SU-DHL-6 (cell line): ENCODE measurements around the gene GALNT17.

ENCODE experiments used
- H2AFZ ChIP-seq: fragments of 200-600 bp; sonication (generic); 2 replicates; pipeline ENCODE4 v1.6.1; 2014; ENCODE audit warnings: low read depth, mild to moderate bottlenecking, moderate library complexity, mixed read lengths, antibody characterized with exemption, low read length; ENCODE audit not compliant: severe bottlenecking
- H3F3A ChIP-seq: fragments of 200-600 bp; shearing (Covaris generic); 2 replicates; pipeline ENCODE4 v1.6.0; 2016; ENCODE audit warnings: antibody characterized with exemption, mild to moderate bottlenecking; ENCODE audit not compliant: insufficient read depth
- H3K27ac ChIP-seq: fragments of 200-600 bp; sonication (generic); 2 replicates; pipeline ENCODE4 v1.5.1; 2016; ENCODE audit warnings: low read depth, mild to moderate bottlenecking, low read length, moderate library complexity, mixed read lengths
- H3K27me3 ChIP-seq: fragments of 200-600 bp; sonication (generic), shearing (Covaris generic); 2 replicates; pipeline ENCODE4 v1.6.0; 2014; ENCODE audit warnings: mild to moderate bottlenecking, low read length
- H3K36me3 ChIP-seq: fragments of 200-600 bp; sonication (generic); 2 replicates; pipeline ENCODE4 v1.6.1; 2014; ENCODE audit warnings: mild to moderate bottlenecking, low read length, mixed read lengths
- H3K4me2 ChIP-seq: fragments of 300-600, 200-600 bp; shearing (Covaris generic), sonication (generic); 2 replicates; pipeline ENCODE4 v1.6.0; 2014; ENCODE audit warnings: low read length, low read depth, mild to moderate bottlenecking; ENCODE audit not compliant: poor library complexity, severe bottlenecking
- H3K4me3 ChIP-seq: fragments of 200-600 bp; sonication (generic); 2 replicates; pipeline ENCODE4 v1.5.1; 2014; ENCODE audit warnings: antibody characterized with exemption, low read length, mild to moderate bottlenecking, mixed read lengths; ENCODE audit not compliant: insufficient read depth, poor library complexity, severe bottlenecking
- H3K79me2 ChIP-seq: fragments of 200-600 bp; sonication (generic); 2 replicates; pipeline ENCODE4 v1.6.1; 2014; ENCODE audit warnings: mild to moderate bottlenecking, low read length, moderate library complexity; ENCODE audit not compliant: insufficient read depth
- H3K9ac ChIP-seq: fragments of 200-600 bp; sonication (generic); 2 replicates; pipeline ENCODE4 v1.7.0; 2014; ENCODE audit warnings: mild to moderate bottlenecking, low read length
- H3K9me2 ChIP-seq: fragments of 200-600 bp; sonication (generic); replicated peaks from 2 replicates; pipeline ENCODE4 v1.6.1; 2014; ENCODE audit warnings: low read length; ENCODE audit not compliant: insufficient read depth
- H3K9me3 ChIP-seq: fragments of 200-600 bp; sonication (generic); 2 replicates; pipeline ENCODE4 v1.6.1; 2014; ENCODE audit warnings: low read length, mixed read lengths; ENCODE audit not compliant: insufficient read depth
- H4K20me1 ChIP-seq: fragments of 200-600 bp; sonication (generic); 2 replicates; pipeline ENCODE4 v1.6.1; 2014; ENCODE audit warnings: low read depth, mild to moderate bottlenecking, antibody characterized with exemption, low read length, moderate library complexity, mixed read lengths
- EZH2phosphoT487 ChIP-seq: fragments of 200-600 bp; sonication (generic), shearing (Covaris generic); conservative IDR thresholded peaks from 2 replicates; pipeline ENCODE4 v1.6.1; 2018; ENCODE audit warnings: mild to moderate bottlenecking, antibody characterized with exemption, low read length, moderate library complexity, mixed read lengths
- TF ChIP-seq, protein P1 (sequence below): fragments of 200-600 bp; sonication (generic); IDR thresholded peaks from one replicate; pipeline ENCODE4 v1.5.1; 2017; ENCODE audit warnings: antibody characterized with exemption, mild to moderate bottlenecking, low read length, moderate library complexity; ENCODE audit not compliant: insufficient read depth, poor library complexity, severe bottlenecking

The GALNT17 gene

DNA sequence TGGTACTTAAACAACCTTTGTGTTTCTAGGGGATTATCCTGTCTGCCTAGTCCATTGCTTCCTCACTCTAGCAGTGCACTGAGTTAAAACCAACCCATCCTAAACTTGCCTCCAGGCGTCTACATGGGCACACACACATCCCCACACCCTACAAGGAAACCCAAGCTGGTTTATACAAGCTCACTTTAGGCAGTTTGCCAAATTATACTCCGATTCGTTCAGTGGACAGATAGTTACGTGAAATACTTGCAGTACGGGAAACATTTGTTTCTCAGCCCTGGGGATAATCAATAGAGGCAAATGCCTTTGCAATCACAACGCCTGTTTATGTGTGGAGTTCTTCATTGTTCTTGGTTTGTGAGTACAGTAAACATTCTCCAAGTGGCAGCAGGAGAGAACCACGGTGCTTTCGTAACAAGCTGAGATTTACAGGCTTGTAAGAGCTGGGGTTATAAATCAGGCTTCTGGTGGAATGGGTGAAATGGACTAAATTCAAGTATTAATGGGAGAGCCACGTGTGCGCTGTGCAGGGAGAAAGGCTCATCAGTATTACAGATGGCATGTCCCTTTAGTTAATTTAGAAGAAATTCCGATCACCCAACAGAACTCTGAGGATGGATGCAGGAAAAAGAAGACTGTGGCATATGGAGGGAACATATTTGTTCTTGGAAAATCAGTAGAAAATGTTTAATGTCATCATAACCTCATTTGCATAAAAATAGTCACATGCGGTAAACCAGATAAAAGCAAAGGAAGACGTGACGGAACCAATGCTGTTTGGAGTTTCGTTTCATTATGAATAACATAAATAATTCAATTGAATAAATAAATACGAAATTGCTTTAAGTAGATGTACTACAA lies 217.1 kb downstream of the GALNT17 start:
- H3K79me2 ChIP-seq: no peaks in the 10 kb centered on the region
- H3K27ac ChIP-seq: no peak overlapping the region
- H3F3A ChIP-seq: no peaks in the 10 kb centered on the region
- H2AFZ ChIP-seq: no peak overlapping the region
- no peaks in the 10 kb centered on the region for H4K20me1 ChIP-seq
- H3K9ac ChIP-seq: no peak overlapping the region
- H3K4me3 ChIP-seq: no peak overlapping the region
- no peaks in the 10 kb centered on the region for H3K9me2 ChIP-seq
- TF ChIP-seq, protein P1, sequence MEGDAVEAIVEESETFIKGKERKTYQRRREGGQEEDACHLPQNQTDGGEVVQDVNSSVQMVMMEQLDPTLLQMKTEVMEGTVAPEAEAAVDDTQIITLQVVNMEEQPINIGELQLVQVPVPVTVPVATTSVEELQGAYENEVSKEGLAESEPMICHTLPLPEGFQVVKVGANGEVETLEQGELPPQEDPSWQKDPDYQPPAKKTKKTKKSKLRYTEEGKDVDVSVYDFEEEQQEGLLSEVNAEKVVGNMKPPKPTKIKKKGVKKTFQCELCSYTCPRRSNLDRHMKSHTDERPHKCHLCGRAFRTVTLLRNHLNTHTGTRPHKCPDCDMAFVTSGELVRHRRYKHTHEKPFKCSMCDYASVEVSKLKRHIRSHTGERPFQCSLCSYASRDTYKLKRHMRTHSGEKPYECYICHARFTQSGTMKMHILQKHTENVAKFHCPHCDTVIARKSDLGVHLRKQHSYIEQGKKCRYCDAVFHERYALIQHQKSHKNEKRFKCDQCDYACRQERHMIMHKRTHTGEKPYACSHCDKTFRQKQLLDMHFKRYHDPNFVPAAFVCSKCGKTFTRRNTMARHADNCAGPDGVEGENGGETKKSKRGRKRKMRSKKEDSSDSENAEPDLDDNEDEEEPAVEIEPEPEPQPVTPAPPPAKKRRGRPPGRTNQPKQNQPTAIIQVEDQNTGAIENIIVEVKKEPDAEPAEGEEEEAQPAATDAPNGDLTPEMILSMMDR: no peak
- TF ChIP-seq EZH2phosphoT487: no peak
- no peak overlapping the region for H3K4me2 ChIP-seq
- H3K9me3 ChIP-seq: no peaks in the 10 kb centered on the region
- H3K27me3 ChIP-seq: no peaks in the 10 kb centered on the region
- no peaks in the 10 kb centered on the region for H3K36me3 ChIP-seq

DNA sequence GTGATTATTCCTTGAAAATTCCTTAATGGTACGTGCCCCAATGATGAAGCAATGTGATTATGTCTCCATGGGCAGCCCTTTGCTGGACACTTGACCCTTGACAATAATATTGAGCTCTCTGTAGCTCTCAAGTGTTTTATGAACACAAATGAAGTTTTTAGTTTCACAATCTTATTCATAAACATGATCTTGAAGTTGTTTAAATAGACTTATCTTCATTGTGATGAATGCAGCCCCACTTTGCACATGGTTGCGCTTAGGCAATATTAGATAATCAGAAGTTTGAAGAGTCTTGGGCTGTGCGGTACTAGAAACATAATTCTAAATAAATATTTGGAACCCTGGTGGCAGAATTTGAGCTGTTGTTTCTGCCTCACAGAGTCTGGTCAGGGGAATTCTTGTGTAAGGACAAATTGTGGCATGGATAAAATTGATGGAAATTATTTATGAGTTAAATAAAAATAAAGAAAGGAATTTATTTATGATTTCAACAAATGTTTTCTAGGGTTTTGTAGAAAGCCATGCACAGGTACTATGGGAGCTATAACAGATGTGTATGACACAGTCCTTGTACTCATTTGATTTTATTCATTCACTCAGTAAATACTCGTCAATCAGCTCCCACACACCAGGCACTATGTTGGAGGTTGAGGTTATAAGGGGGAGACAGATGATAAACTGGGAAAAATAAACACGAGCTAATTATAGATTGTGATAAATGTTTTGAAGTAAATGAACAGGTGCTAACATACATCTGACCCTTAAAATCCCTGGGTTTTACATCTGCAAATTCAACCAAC lies 217.9 kb downstream of the GALNT17 start:
- Histone ChIP-seq H3K9me3 (no peaks in the 10 kb centered on the region), H3K27me3 (no peaks in the 10 kb centered on the region), H3K9ac (no peak overlapping the region), H3K27ac (no peak overlapping the region), H4K20me1 (no peaks in the 10 kb centered on the region), H3K36me3 (no peaks in the 10 kb centered on the region), H3K79me2 (no peaks in the 10 kb centered on the region), H3K4me3 (no peak overlapping the region), H3F3A (no peaks in the 10 kb centered on the region), H2AFZ (no peak overlapping the region), H3K4me2 (no peak overlapping the region), H3K9me2 (no peaks in the 10 kb centered on the region)
- no peak for TF ChIP-seq EZH2phosphoT487
- TF ChIP-seq, protein P1: no peak

DNA sequence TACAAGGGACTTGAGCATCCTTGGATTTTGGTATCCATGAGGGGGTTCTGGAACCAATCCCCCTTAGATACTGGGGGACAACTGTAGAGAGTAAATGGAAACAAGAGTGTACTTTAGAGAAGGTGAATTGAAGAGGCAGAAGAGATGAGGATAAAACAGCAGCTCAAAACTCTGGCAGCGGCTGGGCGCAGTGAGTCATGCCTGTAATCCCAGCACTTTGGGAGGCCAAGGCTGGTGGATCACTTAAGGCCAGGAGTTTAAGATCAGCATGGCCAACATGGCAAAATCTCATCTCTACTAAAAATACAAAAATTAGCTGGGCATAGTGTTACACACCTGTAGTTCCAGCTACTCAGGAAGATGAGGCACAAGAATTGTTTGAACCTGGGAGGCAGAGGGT lies 218.7 kb downstream of the GALNT17 start:
- Histone ChIP-seq H3K4me3 (no peak overlapping the region), H3K9me3 (no peaks in the 10 kb centered on the region), H3F3A (no peaks in the 10 kb centered on the region), H2AFZ (no peak overlapping the region), H3K9me2 (no peaks in the 10 kb centered on the region), H3K36me3 (no peaks in the 10 kb centered on the region), H3K79me2 (no peaks in the 10 kb centered on the region), H3K27ac (no peak overlapping the region), H3K9ac (no peak overlapping the region), H3K4me2 (no peak overlapping the region), H4K20me1 (no peaks in the 10 kb centered on the region), H3K27me3 (no peaks in the 10 kb centered on the region)
- TF ChIP-seq, protein P1: no peak
- no peak for TF ChIP-seq EZH2phosphoT487
